Stimulated activated naive CD4-positive, alpha-beta T cell treated with Interleukin-2 at 50 U/mL for 16 hours (primary cell): ENCODE data around the gene ZNF608.

Source experiments
- DNase-seq: peaks from one replicate; lab custom pipeline; 2025; lab: John Stamatoyannopoulos, UW

Gene ZNF608

GRCh38 chr5:124719113-124719967 lies 27.1 kb downstream of the ZNF608 start:
- no peak for DNase-seq

- no peak for DNase-seq
Measured at GRCh38 chr5:124718380-124718789, 28.1 kb downstream of the ZNF608 start.

GRCh38 chr5:124716169-124716568 lies 30.3 kb downstream of the ZNF608 start:
- DNase-seq, result no peak

GRCh38 chr5:124714910-124715309 lies 31.5 kb downstream of the ZNF608 start:
- DNase-seq, result no peak

- no peak for DNase-seq
Measured at GRCh38 chr5:124713595-124713994, 32.8 kb downstream of the ZNF608 start.

GRCh38 chr5:124712731-124713305 lies 33.6 kb downstream of the ZNF608 start:
- no peak for DNase-seq

- no peak for DNase-seq
Measured at GRCh38 chr5:124708086-124708485, 38.4 kb downstream of the ZNF608 start.

- DNase-seq, result no peak
Measured at GRCh38 chr5:124707520-124707919, 38.9 kb downstream of the ZNF608 start.

GRCh38 chr5:124706729-124707361 lies 39.6 kb downstream of the ZNF608 start:
- no peak for DNase-seq

- no peak for DNase-seq
Measured at GRCh38 chr5:124706051-124706450, 40.4 kb downstream of the ZNF608 start.

GRCh38 chr5:124705577-124705976 lies 40.9 kb downstream of the ZNF608 start:
- DNase-seq, result no peak

- DNase-seq, result no peak
Measured at GRCh38 chr5:124704594-124705284, 41.7 kb downstream of the ZNF608 start.

- no peak for DNase-seq
Measured at GRCh38 chr5:124703995-124704394, 42.4 kb downstream of the ZNF608 start.

- DNase-seq, result no peak
Measured at GRCh38 chr5:124702525-124702924, 43.9 kb downstream of the ZNF608 start.

- DNase-seq, result no peak
Measured at GRCh38 chr5:124701873-124702425, 44.5 kb downstream of the ZNF608 start.

GRCh38 chr5:124701016-124701415 lies 45.4 kb downstream of the ZNF608 start:
- DNase-seq, result no peak

GRCh38 chr5:124700333-124700732 lies 46.1 kb downstream of the ZNF608 start:
- DNase-seq, result no peak

GRCh38 chr5:124698770-124699169 lies 47.7 kb downstream of the ZNF608 start:
- no peak for DNase-seq

- DNase-seq, result no peak
Measured at GRCh38 chr5:124697933-124698591, 48.4 kb downstream of the ZNF608 start.

- no peak for DNase-seq
Measured at GRCh38 chr5:124697501-124697900, 48.9 kb downstream of the ZNF608 start.

GRCh38 chr5:124696898-124697297 lies 49.5 kb downstream of the ZNF608 start:
- DNase-seq, result no peak
